Activated naive CD8-positive, alpha-beta T cell treated with anti-CD3 and anti-CD28 coated beads, Interleukin-2, amount 50 U/mL, for 16 hours (primary cell): ENCODE measurements around the gene PCDHA10.
"Not testable (repeated sequence)": the region's sequence is repeated elsewhere in the genome, so short reads cannot be mapped to it uniquely, and the experiment has no call there.

Source experiments
- DNase-seq: peaks from one replicate; pipeline ENCODE4 v3.0.0-alpha.2; 2020; ENCODE audit warnings: low read depth, low spot score

Gene PCDHA10

DNA sequence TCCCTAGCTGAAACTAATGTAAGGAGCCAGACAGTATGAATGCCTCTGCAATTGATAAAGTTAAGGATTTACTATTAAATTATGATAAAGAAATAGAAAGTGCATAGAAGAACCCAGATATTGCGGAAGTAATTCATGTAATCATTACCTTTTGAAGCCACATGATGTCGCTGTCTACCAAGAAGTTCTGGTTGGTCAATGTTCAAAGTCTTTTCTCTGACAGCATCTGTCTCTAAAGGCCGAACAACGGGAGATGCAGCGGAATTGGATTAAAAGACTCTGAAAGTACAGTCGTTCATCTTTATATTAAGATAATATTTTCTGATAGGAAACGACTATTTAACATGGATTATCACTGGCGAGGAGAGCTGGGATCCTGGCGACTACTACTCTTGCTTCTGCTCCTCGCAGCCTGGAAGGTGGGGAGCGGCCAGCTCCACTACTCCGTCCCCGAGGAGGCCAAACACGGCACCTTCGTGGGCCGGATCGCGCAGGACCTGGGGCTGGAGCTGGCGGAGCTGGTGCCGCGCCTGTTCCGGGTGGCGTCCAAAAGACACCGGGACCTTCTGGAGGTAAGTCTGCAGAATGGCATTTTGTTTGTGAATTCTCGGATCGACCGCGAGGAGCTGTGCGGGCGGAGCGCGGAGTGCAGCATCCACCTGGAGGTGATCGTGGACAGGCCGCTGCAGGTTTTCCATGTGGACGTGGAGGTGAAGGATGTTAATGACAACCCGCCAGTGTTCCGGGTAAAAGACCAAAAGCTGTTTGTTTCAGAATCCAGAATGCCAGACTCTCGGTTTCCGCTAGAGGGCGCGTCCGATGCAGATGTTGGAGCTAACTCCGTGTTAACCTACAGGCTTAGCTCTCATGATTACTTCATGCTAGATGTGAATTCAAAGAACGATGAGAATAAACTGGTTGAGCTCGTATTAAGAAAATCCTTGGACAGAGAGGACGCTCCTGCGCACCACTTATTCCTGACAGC, 14.4 kb upstream of the PCDHA10 start, which contains the start of gene PCDHA8:
Gene PCDHA8, plus strand, starts transcription at position 210 of the 985 bp plus-strand sequence. Its CDS starts 135 bp downstream, at position 345.
- no peak for DNase-seq

DNA sequence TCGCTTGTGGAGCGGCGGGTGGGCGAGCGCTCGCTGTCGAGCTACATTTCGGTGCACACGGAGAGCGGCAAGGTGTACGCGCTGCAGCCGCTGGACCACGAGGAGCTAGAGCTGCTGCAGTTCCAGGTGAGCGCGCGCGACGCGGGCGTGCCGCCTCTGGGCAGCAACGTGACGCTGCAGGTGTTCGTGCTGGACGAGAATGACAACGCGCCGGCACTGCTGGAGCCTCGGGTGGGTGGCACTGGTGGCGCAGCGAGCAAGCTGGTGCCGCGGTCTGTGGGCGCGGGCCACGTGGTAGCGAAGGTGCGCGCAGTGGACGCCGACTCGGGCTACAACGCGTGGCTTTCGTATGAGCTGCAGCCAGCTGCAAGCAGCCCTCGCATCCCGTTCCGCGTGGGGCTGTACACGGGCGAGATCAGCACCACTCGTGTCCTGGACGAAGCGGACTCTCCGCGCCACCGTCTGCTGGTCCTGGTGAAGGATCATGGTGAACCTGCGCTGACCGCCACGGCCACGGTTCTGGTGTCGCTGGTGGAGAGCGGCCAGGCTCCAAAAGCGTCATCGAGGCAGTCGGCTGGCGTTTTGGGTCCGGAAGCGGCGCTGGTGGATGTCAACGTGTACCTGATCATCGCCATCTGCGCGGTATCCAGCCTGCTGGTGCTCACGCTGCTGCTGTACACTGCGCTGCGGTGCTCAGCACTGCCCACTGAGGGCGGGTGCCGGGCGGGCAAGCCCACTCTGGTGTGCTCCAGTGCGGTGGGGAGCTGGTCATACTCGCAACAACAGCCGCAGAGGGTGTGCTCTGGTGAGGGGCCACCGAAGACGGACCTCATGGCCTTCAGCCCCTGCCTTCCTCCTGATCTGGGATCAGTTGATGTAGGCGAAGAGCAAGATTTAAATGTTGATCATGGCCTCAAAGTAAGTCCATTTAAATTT, 12.6 kb upstream of the PCDHA10 start:
- no peak for DNase-seq

DNA sequence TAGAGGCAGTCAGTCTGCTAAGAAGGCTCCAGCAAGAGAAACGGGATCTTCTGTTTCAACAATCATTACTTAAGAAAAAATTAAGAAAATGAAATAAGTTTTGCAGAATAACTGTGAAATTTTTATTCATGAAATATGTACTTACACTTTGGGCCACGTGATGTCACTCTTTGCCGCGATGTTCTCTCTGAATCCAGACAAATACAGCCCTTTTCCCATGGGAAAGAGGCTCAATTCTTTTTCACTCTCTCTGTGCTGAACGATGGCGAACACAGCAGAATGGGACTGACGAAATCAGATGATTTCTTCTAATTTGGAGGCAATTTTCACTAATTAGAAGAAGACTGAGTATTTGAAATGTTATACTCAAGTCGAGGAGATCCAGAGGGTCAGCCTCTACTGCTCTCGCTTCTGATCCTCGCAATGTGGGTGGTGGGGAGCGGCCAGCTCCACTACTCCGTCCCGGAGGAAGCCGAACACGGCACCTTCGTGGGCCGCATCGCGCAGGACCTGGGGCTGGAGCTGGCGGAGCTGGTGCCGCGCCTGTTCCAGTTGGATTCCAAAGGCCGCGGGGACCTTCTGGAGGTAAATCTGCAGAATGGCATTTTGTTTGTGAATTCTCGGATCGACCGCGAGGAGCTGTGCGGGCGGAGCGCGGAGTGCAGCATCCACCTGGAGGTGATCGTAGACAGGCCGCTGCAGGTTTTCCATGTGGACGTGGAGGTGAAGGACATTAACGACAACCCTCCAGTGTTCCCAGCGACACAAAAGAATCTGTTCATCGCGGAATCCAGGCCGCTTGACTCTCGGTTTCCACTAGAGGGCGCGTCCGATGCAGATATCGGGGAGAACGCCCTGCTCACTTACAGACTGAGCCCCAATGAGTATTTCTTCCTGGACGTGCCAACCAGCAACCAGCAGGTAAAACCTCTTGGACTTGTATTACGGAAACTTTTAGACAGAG, 7.3 kb upstream of the PCDHA10 start, which contains the start of gene PCDHA9:
Gene PCDHA9, plus strand, starts transcription at position 244 of the 964 bp plus-strand sequence. Its CDS starts 114 bp downstream, at position 358.
- DNase-seq = not testable (repeated sequence)

DNA sequence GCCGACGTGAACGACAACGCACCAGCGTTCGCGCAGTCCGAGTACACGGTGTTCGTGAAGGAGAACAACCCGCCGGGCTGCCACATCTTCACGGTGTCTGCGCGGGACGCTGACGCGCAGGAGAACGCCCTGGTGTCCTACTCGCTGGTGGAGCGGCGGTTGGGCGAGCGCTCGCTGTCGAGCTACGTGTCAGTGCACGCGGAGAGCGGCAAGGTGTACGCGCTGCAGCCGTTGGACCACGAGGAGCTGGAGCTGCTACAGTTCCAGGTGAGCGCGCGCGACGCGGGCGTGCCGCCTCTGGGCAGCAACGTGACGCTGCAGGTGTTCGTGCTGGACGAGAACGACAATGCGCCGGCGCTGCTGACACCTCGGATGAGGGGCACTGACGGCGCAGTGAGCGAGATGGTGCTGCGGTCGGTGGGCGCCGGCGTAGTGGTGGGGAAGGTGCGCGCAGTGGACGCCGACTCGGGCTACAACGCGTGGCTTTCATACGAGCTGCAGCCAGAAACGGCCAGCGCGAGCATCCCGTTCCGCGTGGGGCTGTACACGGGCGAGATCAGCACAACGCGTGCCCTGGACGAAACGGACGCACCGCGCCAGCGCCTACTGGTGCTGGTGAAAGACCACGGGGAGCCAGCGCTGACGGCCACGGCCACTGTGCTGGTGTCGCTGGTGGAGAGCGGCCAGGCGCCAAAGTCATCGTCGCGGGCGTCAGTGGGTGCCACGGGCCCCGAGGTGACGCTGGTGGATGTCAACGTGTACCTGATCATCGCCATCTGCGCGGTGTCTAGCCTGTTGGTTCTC, 5.7 kb upstream of the PCDHA10 start:
- DNase-seq = not testable (repeated sequence)

DNA sequence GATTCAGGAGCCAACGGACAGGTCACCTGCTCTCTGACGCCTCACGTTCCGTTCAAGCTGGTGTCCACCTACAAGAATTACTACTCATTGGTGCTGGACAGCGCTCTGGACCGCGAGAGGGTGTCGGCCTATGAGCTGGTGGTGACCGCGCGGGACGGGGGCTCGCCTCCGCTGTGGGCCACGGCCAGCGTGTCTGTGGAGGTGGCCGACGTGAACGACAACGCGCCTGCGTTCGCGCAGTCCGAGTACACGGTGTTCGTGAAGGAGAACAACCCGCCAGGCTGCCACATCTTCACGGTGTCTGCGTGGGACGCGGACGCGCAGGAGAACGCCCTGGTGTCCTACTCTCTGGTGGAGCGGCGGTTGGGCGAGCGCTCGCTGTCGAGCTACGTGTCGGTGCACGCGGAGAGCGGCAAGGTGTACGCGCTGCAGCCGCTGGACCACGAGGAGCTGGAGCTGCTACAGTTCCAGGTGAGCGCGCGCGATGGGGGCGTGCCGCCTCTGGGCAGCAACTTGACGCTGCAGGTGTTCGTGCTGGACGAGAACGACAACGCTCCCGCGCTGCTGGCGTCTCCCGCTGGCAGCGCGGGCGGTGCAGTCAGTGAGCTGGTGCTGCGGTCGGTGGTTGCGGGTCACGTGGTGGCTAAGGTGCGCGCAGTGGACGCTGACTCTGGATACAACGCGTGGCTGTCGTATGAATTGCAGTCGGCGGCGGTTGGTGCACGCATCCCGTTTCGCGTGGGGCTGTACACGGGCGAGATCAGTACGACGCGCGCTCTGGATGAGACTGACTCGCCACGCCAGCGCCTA, 1.7 kb downstream of the PCDHA10 start:
- DNase-seq = no peak

DNA sequence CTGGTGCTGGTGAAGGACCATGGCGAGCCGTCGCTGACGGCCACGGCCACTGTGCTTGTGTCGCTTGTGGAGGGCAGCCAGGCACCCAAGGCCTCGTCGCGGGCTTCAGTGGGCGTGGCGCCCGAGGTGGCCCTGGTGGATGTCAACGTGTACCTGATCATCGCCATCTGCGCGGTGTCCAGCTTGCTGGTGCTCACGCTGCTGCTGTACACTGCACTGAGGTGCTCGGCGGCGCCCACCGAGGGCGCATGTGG, 2.2 kb downstream of the PCDHA10 start:
- DNase-seq = no peak

DNA sequence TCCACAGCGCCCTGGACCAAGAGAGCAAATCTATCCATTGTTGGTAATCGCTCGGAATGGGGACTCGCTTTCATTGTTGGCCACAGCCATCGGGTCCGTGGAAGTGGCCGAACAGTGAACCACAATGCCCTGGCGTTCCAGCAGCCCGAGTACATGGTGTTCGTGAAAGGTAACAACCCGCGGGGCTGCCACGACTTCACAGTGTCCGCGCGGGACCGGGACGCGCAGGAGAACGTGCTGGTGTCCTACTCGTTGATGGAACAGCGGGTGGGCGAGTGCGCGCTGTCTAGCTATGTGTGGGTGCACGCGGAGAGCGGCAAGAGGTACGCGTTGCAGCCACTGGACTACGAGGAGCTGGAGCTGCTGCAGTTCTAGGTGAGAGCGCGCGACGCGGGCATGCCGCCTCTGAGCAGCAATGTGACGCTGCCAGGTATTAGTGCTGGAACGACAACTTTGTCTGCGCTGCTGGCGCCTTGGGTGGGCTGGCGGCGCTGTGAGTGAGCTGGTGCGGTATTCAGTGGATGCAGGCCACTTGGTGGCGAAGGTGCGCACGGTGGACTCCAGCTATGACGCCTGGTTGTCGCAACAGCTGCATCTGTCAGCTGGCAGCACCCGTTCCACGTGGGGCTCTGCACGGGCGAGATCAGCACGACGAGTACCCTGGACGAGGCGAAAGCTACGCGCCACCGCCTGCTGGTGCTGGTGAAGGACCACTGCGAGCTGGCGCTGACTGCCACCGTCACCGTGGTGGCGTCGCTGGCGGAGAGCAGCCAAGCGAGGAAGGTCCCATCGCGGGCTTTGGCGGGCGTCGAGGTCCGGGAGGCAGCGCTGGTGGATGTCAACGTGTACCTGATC, 7.0 kb downstream of the PCDHA10 start:
- DNase-seq = no peak

DNA sequence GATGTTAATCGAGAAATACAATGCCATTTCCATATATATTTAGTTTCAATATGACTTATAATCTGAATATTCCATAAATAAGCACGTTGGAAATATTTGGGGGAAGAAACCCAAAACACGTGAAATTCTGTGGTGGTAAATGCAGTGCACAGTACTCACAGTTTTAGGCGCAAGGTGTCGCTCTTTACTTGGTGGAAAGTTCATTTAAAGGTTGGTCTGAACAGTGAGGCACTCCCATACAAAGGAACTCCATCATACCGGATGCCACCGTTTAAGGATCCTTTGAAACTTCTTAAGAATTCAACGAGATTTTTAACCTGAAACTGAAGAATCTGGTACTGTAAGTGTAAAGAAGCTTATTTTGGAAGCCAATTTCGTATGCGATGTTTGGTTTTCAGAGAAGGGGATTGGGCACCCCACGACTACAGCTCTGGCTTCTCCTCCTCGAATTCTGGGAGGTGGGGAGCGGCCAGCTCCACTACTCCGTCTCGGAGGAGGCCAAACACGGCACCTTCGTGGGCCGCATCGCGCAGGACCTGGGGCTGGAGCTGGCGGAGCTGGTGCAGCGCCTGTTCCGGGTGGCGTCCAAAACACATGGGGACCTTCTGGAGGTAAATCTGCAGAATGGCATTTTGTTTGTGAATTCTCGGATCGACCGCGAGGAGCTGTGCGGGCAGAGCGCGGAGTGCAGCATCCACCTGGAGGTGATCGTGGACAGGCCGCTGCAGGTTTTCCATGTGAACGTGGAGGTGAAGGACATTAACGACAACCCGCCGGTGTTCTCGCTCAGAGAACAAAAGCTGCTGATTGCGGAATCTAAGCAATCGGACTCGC, 13.2 kb downstream of the PCDHA10 start, which contains the start of gene PCDHA11:
Gene PCDHA11, plus strand, starts transcription at position 237 of the 834 bp plus-strand sequence. Its CDS starts 147 bp downstream, at position 384.
- DNase-seq = no peak

DNA sequence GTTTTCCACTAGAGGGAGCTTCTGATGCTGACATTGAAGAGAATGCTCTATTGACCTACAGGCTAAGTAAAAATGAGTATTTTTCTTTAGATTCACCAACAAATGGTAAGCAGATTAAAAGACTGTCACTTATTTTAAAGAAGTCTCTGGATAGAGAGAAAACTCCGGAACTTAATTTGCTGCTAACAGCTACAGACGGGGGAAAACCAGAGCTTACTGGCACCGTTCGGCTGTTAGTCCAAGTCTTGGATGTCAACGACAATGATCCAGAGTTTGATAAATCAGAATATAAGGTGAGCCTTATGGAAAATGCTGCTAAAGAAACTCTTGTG, 13.8 kb downstream of the PCDHA10 start:
- no peak for DNase-seq

DNA sequence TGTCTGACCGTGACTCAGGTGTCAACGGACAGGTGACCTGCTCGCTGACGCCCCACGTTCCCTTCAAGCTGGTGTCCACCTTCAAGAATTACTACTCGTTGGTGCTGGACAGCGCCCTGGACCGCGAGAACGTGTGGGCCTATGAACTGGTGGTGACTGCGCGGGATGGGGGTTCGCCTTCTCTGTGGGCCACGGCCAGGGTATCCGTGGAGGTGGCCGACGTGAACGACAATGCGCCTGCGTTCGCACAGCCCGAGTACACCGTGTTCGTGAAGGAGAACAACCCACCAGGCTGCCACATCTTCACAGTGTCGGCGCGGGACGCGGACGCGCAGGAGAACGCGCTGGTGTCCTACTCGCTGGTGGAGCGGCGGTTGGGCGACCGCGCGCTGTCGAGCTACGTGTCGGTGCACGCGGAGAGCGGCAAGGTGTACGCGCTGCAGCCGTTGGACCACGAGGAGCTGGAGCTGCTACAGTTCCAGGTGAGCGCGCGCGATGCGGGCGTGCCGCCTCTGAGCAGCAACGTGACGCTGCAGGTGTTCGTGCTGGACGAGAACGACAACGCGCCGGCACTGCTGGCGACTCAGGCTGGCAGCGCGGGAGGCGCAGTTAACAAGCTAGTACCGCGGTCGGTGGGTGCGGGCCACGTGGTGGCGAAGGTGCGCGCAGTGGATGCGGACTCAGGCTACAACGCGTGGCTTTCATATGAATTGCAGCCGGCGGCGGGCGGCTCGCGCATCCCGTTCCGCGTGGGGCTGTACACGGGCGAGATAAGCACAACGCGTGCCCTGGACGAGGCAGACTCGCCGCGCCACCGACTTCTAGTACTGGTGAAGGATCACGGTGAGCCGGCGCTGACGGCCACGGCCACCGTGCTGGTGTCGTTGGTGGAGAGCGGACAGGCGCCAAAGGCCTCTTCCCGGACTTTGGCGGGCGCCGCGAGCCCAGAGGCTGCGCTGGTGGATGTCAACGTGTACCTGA, 14.8 kb downstream of the PCDHA10 start:
- no peak for DNase-seq

DNA sequence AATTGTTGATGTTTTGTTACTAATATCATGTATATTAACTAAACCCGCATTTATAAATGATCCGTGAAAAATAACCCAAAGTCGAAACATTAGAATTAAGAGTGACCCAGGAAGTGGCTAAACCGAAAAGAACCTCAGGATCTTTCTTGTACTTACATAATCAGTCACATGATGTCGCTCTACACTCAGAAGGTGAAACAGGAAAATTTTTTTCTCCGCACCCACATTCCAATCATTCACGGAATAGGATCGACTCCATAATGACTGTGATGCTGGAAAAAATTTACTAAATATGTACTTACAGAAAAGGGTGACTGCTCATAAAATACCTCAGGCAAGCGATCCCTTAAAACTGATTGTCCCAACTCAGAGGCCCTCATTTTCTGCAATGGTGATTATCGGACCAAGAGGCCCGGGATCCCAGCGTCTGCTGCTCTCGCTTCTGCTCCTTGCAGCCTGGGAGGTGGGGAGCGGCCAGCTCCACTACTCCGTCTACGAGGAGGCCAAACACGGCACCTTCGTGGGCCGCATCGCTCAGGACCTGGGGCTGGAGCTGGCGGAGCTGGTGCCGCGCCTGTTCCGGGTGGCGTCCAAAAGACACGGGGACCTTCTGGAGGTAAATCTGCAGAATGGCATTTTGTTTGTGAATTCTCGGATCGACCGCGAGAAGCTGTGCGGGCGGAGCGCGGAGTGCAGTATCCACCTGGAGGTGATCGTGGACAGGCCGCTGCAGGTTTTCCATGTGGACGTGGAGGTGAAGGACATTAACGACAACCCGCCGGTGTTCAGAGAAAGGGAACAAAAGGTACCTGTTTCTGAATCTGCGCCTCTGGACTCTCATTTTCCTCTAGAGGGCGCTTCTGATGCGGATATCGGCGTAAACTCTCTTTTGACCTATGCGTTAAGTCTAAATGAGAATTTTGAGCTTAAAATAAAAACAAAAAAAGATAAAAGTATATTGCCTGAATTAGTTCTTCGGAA, 19.7 kb downstream of the PCDHA10 start, which contains the start of gene PCDHA12:
Gene PCDHA12, plus strand, starts transcription at position 224 of the 981 bp plus-strand sequence. Its CDS starts 165 bp downstream, at position 389.
- DNase-seq = no peak

DNA sequence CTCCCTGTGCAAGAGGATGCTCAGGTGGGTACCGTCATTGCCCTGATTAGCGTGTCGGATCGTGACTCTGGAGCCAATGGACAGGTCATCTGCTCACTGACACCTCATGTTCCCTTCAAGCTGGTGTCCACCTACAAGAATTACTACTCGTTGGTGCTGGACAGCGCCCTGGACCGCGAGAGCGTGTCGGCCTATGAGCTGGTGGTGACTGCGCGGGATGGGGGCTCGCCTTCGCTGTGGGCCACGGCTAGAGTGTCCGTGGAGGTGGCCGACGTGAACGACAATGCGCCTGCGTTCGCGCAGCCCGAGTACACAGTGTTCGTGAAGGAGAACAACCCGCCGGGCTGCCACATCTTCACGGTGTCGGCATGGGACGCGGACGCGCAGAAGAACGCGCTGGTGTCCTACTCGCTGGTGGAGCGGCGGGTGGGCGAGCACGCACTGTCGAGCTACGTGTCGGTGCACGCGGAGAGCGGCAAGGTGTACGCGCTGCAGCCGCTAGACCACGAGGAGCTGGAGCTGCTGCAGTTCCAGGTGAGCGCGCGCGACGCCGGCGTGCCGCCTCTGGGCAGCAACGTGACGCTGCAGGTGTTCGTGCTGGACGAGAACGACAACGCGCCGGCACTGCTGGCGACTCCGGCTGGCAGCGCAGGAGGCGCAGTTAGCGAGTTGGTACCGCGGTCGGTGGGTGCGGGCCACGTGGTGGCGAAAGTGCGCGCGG, 21.0 kb downstream of the PCDHA10 start:
- not testable (repeated sequence) for DNase-seq

DNA sequence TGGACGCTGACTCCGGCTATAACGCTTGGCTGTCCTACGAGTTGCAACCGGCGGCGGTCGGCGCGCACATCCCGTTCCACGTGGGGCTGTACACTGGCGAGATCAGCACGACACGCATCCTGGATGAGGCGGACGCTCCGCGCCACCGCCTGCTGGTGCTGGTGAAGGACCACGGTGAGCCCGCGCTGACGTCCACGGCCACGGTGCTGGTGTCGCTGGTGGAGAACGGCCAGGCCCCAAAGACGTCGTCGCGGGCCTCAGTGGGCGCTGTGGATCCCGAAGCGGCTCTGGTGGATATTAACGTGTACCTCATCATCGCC, 21.5 kb downstream of the PCDHA10 start:
- DNase-seq = no peak

DNA sequence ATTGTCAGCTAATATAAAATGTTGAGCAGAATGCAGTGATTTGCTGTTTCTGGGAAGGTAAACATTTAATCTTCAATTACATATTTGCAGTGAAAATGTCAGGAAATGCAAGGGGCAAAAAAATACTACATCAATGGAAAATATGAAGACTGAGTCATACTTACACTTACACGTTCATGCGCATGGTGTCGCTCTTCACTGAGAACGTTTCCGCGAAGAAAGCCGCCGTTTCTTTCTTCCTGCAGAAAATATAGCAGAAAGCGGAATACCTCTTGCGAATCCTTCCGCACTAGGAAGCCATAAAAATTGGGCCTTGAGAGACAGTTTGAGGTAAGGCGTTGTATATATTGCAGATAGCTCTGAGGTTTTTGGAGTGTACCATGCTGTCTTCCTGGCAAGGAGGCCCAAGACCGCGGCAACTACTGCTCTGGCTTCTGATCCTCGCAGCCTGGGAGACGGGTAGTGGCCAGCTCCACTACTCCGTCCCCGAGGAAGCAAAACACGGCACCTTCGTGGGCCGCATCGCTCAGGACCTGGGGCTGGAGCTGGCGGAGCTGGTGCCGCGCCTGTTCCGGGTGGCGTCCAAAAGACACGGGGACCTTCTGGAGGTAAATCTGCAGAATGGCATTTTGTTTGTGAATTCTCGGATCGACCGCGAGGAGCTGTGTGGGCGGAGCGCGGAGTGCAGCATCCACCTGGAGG, 26.3 kb downstream of the PCDHA10 start, which contains the start of gene PCDHA13:
Gene PCDHA13, plus strand, starts transcription at position 236 of the 702 bp plus-strand sequence. Its CDS starts 145 bp downstream, at position 381.
- DNase-seq = no peak
